Uterus (tissue), 4 donors: ENCODE measurements around the gene PKD1. TPM values are rescaled to one million over a fixed set of nuclear protein-coding genes. Genes with fewer than 3 reads are reported as not detected.
"Not testable (repeated sequence)": the region's sequence is repeated elsewhere in the genome, so short reads cannot be mapped to it uniquely, and the experiment has no call there.

Experiments
- DNase-seq, 2 donors: peaks; one replicate each; pipeline ENCODE4 v3.0.0-alpha.2; 2019 to 2020
- H3K27ac ChIP-seq, 2 donors: fragments of 200-600 bp; sonication (generic); 1 replicate in 1 of 2; 2 replicates in 1 of 2; pipeline ENCODE4 v1.5.1; 2016 to 2018
- H3K27me3 ChIP-seq, 2 donors: fragments of 200-600 bp; sonication (generic); one replicate each; pipeline ENCODE4 v1.5.1; 2018 to 2019; ENCODE audit warnings: control low read depth in 1 of 2
- H3K36me3 ChIP-seq, 2 donors: fragments of 200-600 bp; sonication (generic); one replicate each; pipeline ENCODE4 v1.5.1; 2019; ENCODE audit warnings: control low read depth in 1 of 2
- H3K4me1 ChIP-seq, 2 donors: fragments of 200-600 bp; sonication (generic); one replicate each; pipeline ENCODE4 v1.5.1; 2018 to 2019; ENCODE audit warnings: control low read depth in 1 of 2
- H3K4me3 ChIP-seq, 2 donors: fragments of 200-600 bp; sonication (generic); 1 replicate in 1 of 2; 2 replicates in 1 of 2; pipeline ENCODE4 v1.5.1; 2018 to 2019; ENCODE audit warnings: mild to moderate bottlenecking in 1 of 2
- H3K9me3 ChIP-seq, 2 donors: fragments of 200-600 bp; sonication (generic); one replicate each; pipeline ENCODE4 v1.5.1; 2019; ENCODE audit warnings: control low read depth in 1 of 2
- intact Hi-C: fragments of 100-400 bp; cut with DNase I; formaldehyde crosslinking; loops from one replicate; pipeline ENCODE4 v1.15.1; 2023; ENCODE audit warnings: low total_unique reads
- total RNA-seq, 4 donors: library from RNA; depleted of rRNA in 3 of 4; stranded (reverse); fragments of >200 nt in 3 of 4; gene quantifications; one replicate each; pipeline versions ENCODE4 v1.1.0 to v1.2.4, GENCODE V29; 2014 to 2023
- donor health status: DM: yes; HTN: yes; CAD: no.

PKD1 gene
- total RNA-seq, 4 donors from 2014 or later, result 149 to 383 (median 197) TPM

DNA sequence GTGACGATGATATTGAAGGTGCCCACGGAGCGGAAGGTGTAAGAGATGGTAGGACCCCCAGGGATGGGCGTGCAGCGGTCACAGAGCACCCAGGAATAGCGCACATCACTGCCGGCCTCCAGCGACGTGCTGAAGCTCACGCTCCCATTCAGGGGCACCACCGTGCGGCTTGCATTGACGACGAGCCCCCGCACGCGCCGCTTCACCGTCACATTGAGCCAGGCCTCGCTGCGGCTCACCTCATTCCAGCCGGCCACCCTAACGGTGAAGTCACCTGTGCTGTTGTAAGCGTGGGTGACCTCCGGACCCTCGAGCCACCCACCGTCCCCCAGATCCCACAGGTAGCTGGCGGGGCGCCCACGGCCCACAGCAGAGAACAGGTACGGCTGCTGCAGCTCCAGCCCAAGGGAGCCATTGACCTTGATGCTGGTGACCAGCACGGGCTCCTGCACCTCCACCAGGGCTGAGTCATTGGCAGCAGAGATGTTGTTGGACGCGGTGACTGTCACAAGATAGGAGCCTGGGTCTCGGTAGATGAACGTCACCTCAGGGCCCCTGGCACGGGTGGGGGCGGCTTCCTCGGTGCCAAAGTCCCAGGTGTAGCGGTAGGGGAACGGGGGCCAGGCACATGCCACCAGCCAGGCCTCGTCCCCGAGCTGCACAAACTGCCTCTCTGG lies 25.2 kb downstream of the PKD1 start:
- H3K27ac ChIP-seq, H3K27me3 ChIP-seq, DNase-seq, H3K36me3 ChIP-seq, H3K9me3 ChIP-seq, intact Hi-C loops, H3K4me1 ChIP-seq, H3K4me3 ChIP-seq: not testable (repeated sequence)

DNA sequence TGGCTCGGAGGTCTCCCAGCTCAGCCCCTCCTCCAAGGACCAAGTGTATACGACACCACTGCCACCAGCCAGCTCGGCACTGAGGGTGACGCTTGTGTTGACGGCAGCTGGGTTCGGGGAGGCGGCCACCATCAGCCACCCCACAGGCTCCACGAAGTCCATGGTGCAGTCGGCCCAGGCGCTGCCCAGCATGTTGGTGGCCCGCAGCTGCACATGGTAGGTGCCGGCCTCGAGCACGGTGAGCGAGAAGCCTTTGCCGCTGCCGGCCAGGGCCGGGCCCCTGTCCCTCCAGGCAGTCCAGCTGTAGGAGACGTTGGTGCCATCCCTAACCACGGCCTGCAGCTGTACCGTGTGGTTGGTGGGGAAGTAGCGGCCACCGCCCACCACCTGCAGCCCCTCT lies 25.8 kb downstream of the PKD1 start:
- H3K27ac ChIP-seq, H3K9me3 ChIP-seq, H3K4me3 ChIP-seq, H3K4me1 ChIP-seq, DNase-seq, H3K27me3 ChIP-seq, H3K36me3 ChIP-seq: not testable (repeated sequence)
- intact Hi-C loops, result loop anchor here (10.0 kb wide), 1 partner anchor 45 kb away; the partner anchor contains the start of gene TRAF7

DNA sequence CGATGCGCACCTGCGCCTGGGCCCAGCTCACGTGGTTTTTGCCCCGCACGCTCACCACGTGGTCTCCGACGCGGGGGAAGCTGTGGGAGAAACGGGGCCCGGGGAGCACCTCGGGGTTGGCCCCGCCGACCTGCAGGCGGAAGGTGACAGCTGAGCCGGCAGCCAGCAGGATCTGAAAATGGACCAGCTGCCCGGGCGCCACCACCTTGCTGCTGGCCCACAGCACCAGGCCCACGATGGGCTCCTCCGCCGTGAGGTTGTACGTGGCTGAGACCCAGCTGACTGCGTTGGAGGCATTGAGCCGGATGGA lies 26.5 kb downstream of the PKD1 start:
- DNase-seq, H3K27ac ChIP-seq, H3K4me1 ChIP-seq, H3K27me3 ChIP-seq, H3K36me3 ChIP-seq, H3K4me3 ChIP-seq, H3K9me3 ChIP-seq: not testable (repeated sequence)
- intact Hi-C loops, result loop anchor here (10.0 kb wide), 1 partner anchor 46 kb away; the partner anchor contains the start of gene TRAF7

- not testable (repeated sequence) for H3K27me3 ChIP-seq, H3K36me3 ChIP-seq, DNase-seq, H3K27ac ChIP-seq, H3K4me3 ChIP-seq, H3K4me1 ChIP-seq, H3K9me3 ChIP-seq
- intact Hi-C loops, result loop anchor here (10.0 kb wide), 1 partner anchor 46 kb away; the partner anchor contains the start of gene TRAF7
Observed at GRCh38 chr16:2108446-2109270, 27.0 kb downstream of the PKD1 start.

DNA sequence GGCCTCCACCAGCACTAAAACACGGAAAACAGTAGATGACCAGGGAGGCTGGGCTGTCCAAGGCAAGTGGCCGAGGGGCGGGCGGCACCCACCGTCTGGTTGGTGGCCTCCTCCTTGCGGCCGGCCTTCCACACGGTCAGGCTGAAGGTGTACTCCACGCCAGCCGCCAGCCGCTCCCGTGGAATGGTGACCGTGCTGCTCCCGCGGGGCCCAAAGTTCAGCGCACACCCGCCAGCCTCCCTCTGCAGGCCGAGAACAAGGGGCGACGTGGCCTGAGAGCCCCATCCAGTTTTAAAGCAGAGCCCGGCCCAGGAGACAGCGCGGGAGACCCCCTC lies 27.9 kb downstream of the PKD1 start:
- H3K4me3 ChIP-seq, H3K4me1 ChIP-seq, H3K27ac ChIP-seq, H3K9me3 ChIP-seq, DNase-seq, H3K27me3 ChIP-seq, H3K36me3 ChIP-seq: not testable (repeated sequence)
- intact Hi-C loops, result loop anchor here (10.0 kb wide), 1 partner anchor 47 kb away; the partner anchor contains the start of gene TRAF7

DNA sequence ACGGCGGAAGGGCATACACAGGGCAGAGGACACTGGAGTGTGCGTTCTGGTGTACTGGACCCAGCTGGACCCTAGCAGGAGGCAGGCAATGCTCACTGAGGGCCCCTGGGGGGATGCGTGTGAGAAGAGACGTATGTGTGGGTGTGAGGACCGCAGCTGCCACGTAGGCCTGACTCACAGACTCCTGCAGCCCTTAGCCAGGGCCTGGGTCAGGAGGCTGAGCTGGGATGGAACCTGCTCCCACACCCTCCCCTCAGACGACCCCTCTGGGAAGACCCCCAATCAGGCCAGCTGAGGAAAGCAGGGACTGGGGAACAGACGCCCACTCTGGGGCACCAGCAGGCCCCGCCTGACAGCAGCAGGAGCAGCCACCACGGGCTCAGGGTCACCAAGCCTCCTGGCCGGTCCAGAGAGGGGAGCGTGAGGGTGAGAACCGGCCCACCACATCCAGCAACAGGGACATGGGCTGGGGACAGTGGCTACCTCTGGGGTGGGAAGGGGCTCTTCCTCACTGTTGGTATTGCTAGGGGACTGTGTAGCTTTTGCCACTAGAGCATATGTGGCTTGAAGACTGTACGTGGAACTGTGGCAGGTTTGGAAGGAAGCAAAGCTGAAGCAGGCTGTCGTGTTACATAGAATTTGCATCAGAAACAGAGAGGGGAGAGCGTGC lies 28.4 kb downstream of the PKD1 start:
- H3K27me3 ChIP-seq, DNase-seq, H3K9me3 ChIP-seq, H3K36me3 ChIP-seq, H3K27ac ChIP-seq, H3K4me3 ChIP-seq, H3K4me1 ChIP-seq: not testable (repeated sequence)
- intact Hi-C loops, result loop anchor here (10.0 kb wide), 1 partner anchor 48 kb away; the partner anchor contains the start of gene TRAF7

DNA sequence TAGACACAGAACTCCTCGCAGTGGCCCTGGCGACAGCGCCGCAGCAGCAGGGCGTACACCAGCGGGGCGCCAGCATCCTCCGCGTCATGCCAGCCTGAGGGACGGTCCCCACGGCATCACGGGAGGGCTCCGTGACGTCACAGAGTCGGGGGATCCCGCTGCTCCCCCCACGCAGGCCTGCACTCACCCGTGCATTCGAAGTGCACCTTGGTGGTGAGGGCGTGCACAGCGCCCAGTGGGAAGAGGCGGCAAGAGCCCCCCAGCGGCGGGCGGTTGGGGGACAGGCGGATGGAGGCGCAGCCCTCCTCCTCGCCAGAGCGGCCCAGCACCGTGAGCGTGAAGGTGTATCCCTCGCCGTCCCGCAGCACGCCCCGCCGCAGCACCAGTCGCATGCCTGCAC lies 29.5 kb downstream of the PKD1 start:
- not testable (repeated sequence) for H3K4me1 ChIP-seq, H3K36me3 ChIP-seq, H3K27me3 ChIP-seq, DNase-seq, H3K9me3 ChIP-seq, H3K4me3 ChIP-seq, H3K27ac ChIP-seq
- intact Hi-C loops, result loop anchor here (10.0 kb wide), 1 partner anchor 49 kb away; the partner anchor contains the start of gene TRAF7

DNA sequence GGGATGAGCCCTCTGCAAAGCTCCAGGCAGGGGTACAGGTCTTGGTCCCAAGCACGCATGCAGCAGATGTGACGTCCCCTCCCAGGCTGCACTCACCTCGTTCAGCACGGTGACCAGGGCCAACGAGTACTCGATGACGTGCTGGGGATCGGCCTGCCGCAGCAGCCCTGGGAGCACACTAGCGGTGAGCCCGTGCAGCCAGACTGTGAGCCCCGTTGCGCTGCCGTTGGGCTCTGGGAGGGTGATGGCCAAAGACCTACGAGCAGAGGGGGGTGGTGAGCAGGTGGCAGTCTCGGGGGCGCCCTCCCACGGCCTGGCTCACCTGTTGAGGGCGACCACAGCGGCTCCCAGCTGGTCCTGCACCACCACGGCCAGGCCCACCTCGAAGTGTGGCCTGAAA lies 29.9 kb downstream of the PKD1 start:
- not testable (repeated sequence) for H3K27me3 ChIP-seq, H3K4me1 ChIP-seq, H3K9me3 ChIP-seq, DNase-seq, H3K4me3 ChIP-seq, H3K36me3 ChIP-seq, H3K27ac ChIP-seq
- intact Hi-C loops, result loop anchor here (10.0 kb wide), 1 partner anchor 49 kb away; the partner anchor contains the start of gene TRAF7

DNA sequence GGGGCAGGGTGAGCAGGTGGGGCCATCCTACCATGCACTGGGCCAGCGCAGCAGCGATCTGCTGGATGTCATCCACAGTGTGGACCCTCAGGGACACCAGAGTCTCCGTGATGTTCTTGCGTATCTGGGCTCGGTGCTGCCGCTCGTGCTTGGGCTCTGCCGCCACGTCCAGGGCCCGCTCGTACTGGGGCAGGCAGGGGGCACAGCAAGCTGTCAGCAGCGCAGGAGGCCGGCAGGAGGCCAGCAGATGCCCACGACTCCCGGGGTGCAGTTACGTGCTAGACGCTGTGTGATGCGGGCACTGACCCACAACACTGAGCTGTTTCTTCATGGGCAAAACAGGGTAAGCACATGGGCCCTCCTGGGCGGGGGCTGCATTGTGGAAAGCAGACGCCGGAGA lies 30.4 kb downstream of the PKD1 start:
- not testable (repeated sequence) for H3K27ac ChIP-seq, H3K36me3 ChIP-seq, H3K27me3 ChIP-seq, DNase-seq, H3K4me3 ChIP-seq, H3K4me1 ChIP-seq, H3K9me3 ChIP-seq
- intact Hi-C loops, result loop anchor here (10.0 kb wide), 1 partner anchor 50 kb away; the partner anchor contains the start of gene TRAF7

DNA sequence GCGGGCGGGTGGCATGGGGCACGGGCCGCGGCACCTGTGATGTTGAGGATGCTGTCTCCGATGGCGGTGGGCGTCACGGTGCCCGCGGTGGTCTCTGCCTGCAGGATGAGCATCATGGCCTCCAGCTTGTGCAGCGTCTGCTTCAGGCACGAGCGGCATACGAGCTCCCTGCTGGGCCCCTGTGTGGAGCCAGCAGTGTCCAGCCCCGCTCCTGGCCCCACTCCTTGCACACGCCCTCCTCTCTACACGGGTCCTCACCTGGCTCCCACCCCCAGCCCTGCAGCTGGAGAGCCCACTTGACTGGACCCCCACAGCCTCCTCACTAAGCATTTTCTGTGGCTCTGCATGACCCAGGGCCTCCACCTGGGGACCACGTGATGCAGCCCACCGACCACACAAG lies 31.2 kb downstream of the PKD1 start:
- intact Hi-C loops, result loop anchor here (10.0 kb wide), 1 partner anchor 50 kb away; the partner anchor contains the start of gene TRAF7
- not testable (repeated sequence) for H3K27me3 ChIP-seq

More for the DNA sequence above, 31.2 kb downstream of the PKD1 start:
- H3K27ac ChIP-seq, DNase-seq, H3K4me1 ChIP-seq, H3K9me3 ChIP-seq, H3K4me3 ChIP-seq, H3K36me3 ChIP-seq: not testable (repeated sequence)
